ENCODE results near the gene SIX2.
A peak's percentile ranks its signal among the peaks of the same experiment; 100 is the strongest.

SIX2 gene

GRCh38 chr2:44967727-44968432 lies 41.4 kb downstream of the SIX2 start:
- TF ChIP-seq CTCF (IDR thresholded peaks at IDR 0.05; ENCODE audit: insufficient read depth, low read depth, low read length, missing control alignments), result no peak
- no peak for DNase-seq (ENCODE audit: low read depth)

GRCh38 chr2:44967056-44967455 lies 42.2 kb downstream of the SIX2 start:
- no peak overlapping the region for H3K4me3 ChIP-seq (ENCODE audit: low read depth, low read length)
- TF ChIP-seq CTCF (IDR thresholded peaks at IDR 0.05; ENCODE audit: insufficient read depth, low read depth, low read length, missing control alignments), result no peak
- no peak for DNase-seq (ENCODE audit: low read depth)

More at GRCh38 chr2:44967727-44968432, 41.4 kb downstream of the SIX2 start:
- no peak overlapping the region for H3K4me3 ChIP-seq (ENCODE audit: low read depth, low read length)

- no peak for TF ChIP-seq CTCF (IDR thresholded peaks at IDR 0.05; ENCODE audit: insufficient read depth, low read depth, low read length, missing control alignments)
- no peak overlapping the region for H3K4me3 ChIP-seq (ENCODE audit: low read depth, low read length)
- DNase-seq (ENCODE audit: low read depth), result no peak
Measured at GRCh38 chr2:44965684-44966083, 43.6 kb downstream of the SIX2 start.

GRCh38 chr2:44964752-44965236 lies 44.5 kb downstream of the SIX2 start:
- no peak for DNase-seq (ENCODE audit: low read depth)
- TF ChIP-seq CTCF (IDR thresholded peaks at IDR 0.05; ENCODE audit: insufficient read depth, low read depth, low read length, missing control alignments), result peak; percentile 41
- no peak overlapping the region for H3K4me3 ChIP-seq (ENCODE audit: low read depth, low read length)

GRCh38 chr2:44962176-44962695 lies 47.0 kb downstream of the SIX2 start:
- H3K4me3 ChIP-seq (ENCODE audit: low read depth, low read length), result no peak overlapping the region
- TF ChIP-seq CTCF (IDR thresholded peaks at IDR 0.05; ENCODE audit: insufficient read depth, low read depth, low read length, missing control alignments), result no peak
- DNase-seq (ENCODE audit: low read depth), result no peak

GRCh38 chr2:44960871-44961270 lies 48.4 kb downstream of the SIX2 start:
- DNase-seq (ENCODE audit: low read depth), result no peak
- no peak overlapping the region for H3K4me3 ChIP-seq (ENCODE audit: low read depth, low read length)
- no peak for TF ChIP-seq CTCF (IDR thresholded peaks at IDR 0.05; ENCODE audit: insufficient read depth, low read depth, low read length, missing control alignments)

Data from GM12865 (cell line).